IPS-20b (cell line): Measurements from ENCODE around the gene MYOM1.

Experiments
- H3K27ac ChIP-seq: one replicate; pipeline ENCODE4 v1.5.1; 2013; ENCODE audit warnings: low read length
- H3K27me3 ChIP-seq: 2 replicates; pipeline ENCODE4 v1.6.1; 2013; ENCODE audit warnings: mild to moderate bottlenecking, low read length, inconsistent platforms; ENCODE audit not compliant: insufficient read depth
- H3K36me3 ChIP-seq: 2 replicates; pipeline ENCODE4 v1.6.1; 2013; ENCODE audit warnings: low read depth, mild to moderate bottlenecking, inconsistent platforms, low read length, moderate library complexity; ENCODE audit not compliant: insufficient read depth
- H3K4me1 ChIP-seq: 2 replicates; pipeline ENCODE4 v1.6.1; 2013; ENCODE audit warnings: mild to moderate bottlenecking, control low read depth, inconsistent platforms, low read length, moderate library complexity; ENCODE audit not compliant: insufficient read depth
- H3K4me3 ChIP-seq: 2 replicates; pipeline ENCODE4 v1.5.1; 2013; ENCODE audit warnings: mild to moderate bottlenecking, low read length, inconsistent platforms
- H3K9ac ChIP-seq: 2 replicates; pipeline ENCODE4 v1.6.1; 2013; ENCODE audit warnings: low read depth, mild to moderate bottlenecking, inconsistent platforms, low read length, moderate library complexity
- H3K9me3 ChIP-seq: 2 replicates; pipeline ENCODE4 v1.6.1; 2013; ENCODE audit warnings: mild to moderate bottlenecking, low read depth, low read length, inconsistent platforms; ENCODE audit not compliant: insufficient read depth

The MYOM1 gene

DNA sequence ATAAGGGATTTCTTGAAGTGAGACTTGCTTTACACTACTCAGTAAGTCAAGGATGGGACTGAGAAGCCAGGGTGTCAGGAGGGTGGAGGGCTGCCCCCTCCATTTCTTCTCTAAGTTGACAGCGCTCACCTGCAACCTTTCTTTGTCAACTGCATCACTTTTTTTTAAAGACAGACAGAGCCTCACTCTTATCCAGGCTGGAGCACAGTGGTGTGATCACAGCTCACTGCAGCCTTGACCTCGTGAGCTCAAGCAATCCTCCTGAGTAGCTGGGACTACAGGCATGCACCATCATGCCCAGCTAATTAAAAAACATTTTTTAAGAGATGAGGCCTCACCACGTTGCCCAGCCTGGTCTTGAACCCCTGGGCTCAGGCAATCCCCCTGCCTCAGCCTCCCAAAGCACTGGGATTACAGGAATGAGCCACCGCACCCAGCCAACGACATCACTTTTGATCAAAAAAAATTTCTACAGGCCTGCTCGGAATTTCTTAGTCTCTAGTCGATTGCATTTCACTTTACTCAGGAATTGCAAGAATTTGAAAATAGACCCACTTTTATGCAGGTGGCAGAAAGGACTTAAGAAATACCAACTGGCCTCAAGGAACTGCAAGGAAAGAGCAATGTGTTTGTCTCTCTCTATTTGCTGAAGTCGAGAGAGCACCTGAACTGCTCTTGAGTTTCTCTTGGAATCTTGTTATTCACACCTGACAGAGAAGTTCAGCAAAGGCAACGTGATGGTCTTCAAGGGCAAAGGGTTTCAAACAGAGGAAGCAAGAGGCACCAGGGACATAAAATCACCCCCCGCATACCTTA lies 101.4 kb downstream of the MYOM1 start:
- H3K36me3 ChIP-seq: no peaks in the 10 kb centered on the region
- H3K4me3 ChIP-seq: no peak overlapping the region
- no peaks in the 10 kb centered on the region for H3K27me3 ChIP-seq
- H3K9me3 ChIP-seq: no peaks in the 10 kb centered on the region
- H3K9ac ChIP-seq: no peak overlapping the region
- no peak overlapping the region for H3K27ac ChIP-seq
- H3K4me1 ChIP-seq: 0 out of 2 replicates have a peak, but pooled peaks cover 4% of the 10 kb centered on the region

DNA sequence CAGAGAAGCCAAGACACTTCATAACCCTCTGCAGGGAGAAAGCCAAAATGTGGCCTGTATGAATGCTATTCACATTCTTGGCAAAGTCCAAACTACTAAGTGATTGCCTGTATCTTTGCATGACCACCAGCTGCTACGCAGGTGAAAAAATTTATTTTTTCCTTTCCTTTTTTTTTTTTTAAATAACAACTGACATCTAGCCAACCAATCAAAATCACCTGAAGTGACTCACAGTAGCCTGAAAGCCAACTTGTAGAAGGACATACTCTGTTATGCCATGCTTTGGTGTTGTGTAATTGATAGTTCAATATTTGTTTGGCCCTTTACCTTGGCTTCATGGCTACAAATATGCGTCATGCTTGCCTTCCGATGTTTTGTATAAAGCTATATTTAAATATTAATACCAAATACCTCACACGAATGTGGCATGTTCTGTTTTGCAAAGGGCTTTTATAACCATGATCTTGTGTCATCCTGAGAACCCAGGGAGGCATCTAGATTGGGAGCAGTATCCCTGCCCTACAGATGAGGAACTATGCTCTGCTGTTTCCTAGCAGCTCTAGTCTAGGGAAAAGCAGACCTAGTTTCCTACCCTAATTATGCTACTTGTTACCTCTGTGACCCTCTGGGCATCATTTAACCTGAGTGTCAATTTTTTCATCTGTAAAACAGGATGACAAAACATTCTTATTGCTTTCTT lies 102.1 kb downstream of the MYOM1 start:
- Histone ChIP-seq H3K4me1 (0 out of 2 replicates have a peak, but pooled peaks cover 4% of the 10 kb centered on the region), H3K27ac (no peak overlapping the region), H3K4me3 (no peak overlapping the region)

DNA sequence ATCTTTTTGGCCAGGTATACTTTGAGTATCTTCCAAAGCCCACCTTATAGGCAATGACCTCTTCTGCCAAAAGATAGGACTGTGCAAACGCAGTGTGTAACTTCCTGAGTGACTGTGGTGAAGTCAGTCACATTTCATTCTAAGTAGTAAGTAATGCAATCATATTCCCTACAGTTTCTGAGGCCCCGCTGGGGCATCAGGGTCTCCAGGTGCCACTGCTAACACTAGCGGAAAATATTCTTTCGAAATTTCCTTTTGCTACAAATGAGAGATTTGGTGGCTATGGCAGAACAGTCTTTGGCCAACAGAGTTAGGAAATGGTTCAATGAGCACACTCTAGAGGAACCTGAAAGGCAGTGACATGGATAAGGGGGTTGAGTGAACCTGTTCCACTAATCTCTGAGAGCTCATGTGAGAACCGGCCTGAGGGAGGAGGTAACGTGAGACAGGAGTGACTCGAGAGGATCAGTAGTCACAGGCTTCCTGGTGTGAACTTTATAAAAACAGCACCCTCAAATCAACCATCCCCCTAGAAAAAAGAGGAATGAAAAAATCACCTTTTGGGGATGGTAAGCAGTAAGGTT lies 104.2 kb downstream of the MYOM1 start:
- Histone ChIP-seq H3K4me3 (no peak overlapping the region), H3K27ac (no peak overlapping the region), H3K27me3 (peaks cover 23% of the 10 kb centered on the region), H3K9ac (no peak overlapping the region), H3K9me3 (no peaks in the 10 kb centered on the region), H3K36me3 (no peaks in the 10 kb centered on the region), H3K4me1 (0 out of 2 replicates have a peak, but pooled peaks cover 4% of the 10 kb centered on the region)

More for the DNA sequence above, 102.1 kb downstream of the MYOM1 start:
- Histone ChIP-seq H3K36me3 (no peaks in the 10 kb centered on the region), H3K9me3 (no peaks in the 10 kb centered on the region), H3K9ac (no peak overlapping the region), H3K27me3 (peaks cover 2% of the 10 kb centered on the region; the same call in 1 of the 2 replicates)

DNA sequence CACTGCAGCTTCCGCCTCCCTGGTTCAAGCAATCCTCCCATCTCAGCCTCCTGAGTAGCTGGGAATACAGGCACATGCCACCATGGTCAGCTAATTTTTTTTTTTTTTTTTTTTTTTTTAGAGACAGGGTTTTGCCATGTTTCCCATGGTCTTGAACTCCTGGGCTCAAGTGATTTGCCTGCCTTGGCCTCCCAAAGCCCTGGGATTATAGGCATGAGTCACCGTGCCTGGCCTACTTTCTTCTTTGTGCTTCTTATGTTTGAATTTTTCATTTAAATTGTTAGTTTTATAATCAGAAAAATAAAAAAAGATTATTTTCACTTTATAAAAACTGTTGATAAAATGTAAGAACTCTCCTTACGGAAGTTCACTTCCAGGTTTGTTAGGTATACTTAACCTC lies 105.3 kb downstream of the MYOM1 start:
- Histone ChIP-seq H3K27me3 (peaks cover 24% of the 10 kb centered on the region), H3K4me1 (0 out of 2 replicates have a peak, but pooled peaks cover 4% of the 10 kb centered on the region), H3K4me3 (no peak overlapping the region), H3K27ac (no peak overlapping the region), H3K36me3 (no peaks in the 10 kb centered on the region), H3K9me3 (no peaks in the 10 kb centered on the region), H3K9ac (no peak overlapping the region)

DNA sequence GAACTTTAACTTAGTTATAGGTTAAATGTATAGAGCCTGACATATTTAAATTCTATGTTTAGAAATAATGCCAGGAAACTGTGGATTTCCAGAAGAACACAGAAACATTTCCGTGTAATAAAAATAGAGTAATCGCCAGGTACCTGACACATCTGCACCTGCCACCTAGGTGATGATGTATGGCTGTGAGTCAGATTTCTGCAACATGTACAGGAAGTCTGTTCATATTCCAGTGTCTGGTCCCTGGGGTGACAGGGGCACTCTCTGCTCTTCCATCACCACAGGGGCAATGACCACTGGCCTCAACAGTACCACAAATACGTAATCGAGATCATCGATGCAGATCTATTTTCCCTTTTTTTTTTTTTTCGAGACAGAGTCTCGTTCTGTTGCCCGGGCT lies 105.7 kb downstream of the MYOM1 start:
- no peak overlapping the region for H3K9ac ChIP-seq
- H3K27me3 ChIP-seq: peaks cover 24% of the 10 kb centered on the region
- no peaks in the 10 kb centered on the region for H3K36me3 ChIP-seq
- H3K4me1 ChIP-seq: 0 out of 2 replicates have a peak, but pooled peaks cover under 1% of the 10 kb centered on the region
- no peak overlapping the region for H3K4me3 ChIP-seq
- no peaks in the 10 kb centered on the region for H3K9me3 ChIP-seq
- no peak overlapping the region for H3K27ac ChIP-seq

DNA sequence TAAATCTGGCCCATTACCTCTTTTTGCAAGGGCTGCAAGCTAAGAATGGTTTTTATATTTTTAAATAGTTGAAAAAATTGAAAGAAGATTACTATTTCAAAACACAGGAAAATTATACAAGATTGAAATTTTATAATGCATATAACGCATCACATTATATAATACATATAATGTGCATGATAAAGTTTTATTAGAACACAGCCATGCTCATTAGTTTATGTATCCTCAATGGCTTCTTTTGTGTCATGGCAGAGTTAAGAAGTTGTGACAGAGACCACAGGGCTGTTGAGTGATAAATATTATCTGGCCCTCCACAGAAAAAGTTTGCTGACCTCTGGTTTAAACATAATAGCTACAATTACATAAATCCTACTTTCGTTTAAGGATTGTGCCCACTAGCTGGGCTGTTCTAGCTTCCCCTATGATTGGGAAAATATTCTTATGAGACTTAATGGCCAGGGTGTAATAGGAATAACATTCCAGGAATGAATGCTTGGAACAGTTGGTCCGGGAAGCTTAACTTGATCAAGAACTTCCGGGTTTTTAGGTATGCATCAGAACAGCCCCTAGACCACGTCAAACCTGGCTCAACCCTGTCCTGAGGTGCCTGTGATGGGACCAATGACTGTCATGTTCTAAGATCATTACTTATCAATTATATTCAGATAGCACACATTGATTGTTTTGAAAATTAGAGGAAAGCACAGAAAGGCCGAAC lies 108.1 kb downstream of the MYOM1 start:
- H3K36me3 ChIP-seq: no peaks in the 10 kb centered on the region
- no peaks in the 10 kb centered on the region for H3K9me3 ChIP-seq
- peaks cover 24% of the 10 kb centered on the region for H3K27me3 ChIP-seq
- no peak overlapping the region for H3K9ac ChIP-seq
- no peaks in the 10 kb centered on the region for H3K4me1 ChIP-seq
- no peak overlapping the region for H3K4me3 ChIP-seq
- no peak overlapping the region for H3K27ac ChIP-seq

DNA sequence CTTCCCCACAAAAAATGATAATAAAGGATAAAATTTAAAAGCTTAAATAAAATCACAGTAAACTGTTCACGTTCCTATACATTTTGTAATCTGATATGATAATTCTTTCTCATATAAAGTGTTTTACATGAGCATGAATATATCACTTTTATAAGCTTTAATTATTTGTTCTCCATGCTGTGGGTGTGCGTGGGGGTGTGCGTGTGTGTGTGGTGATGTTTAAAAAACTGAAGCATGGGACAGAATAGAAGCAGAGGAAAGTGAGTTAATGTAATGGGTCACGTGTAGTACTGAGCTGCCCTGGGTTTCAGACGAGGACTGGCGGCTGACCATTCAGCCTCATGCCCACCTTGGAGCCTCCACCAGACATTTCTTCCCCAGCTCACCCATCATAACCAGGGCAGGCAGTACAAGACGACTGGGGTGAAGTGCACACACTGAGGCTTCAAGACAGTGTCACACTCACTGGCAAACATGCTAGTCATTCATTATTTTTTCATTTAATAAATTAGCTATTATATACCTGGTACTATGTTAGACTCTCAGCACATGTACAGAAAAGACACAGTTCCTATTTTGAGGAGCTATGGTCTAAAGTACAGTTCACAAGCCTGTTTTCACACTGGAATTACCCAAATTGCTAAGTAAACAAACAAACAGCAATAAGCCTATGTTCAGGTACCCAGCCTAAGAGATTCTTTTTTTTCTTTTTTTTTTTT lies 109.6 kb downstream of the MYOM1 start:
- H3K36me3 ChIP-seq: no peaks in the 10 kb centered on the region
- H3K9me3 ChIP-seq: no peaks in the 10 kb centered on the region
- no peaks in the 10 kb centered on the region for H3K4me1 ChIP-seq
- H3K27me3 ChIP-seq: peaks cover 24% of the 10 kb centered on the region
- no peak overlapping the region for H3K4me3 ChIP-seq
- H3K9ac ChIP-seq: no peak overlapping the region
- H3K27ac ChIP-seq: no peak overlapping the region

DNA sequence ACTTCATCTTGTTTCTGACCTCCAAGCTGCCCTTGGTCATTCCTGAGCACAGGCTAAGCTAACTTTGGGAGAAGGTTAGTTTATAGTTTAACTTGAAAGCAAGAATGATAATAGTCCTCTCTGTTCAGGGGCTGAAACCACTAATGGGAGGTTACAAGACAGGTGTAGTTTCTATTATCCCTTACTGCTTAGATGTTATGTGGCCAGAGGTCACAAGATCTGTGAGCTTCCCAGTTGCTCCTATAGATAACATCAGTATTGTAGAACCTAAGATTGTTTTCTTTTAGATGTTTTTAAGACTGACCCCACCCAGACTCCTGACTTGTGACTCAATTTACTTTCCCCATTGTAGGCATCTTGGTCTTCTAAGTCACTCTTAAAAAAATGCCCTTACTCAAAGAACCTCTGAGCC lies 112.0 kb downstream of the MYOM1 start:
- Histone ChIP-seq H3K27ac (no peak overlapping the region), H3K4me1 (no peaks in the 10 kb centered on the region), H3K9me3 (no peaks in the 10 kb centered on the region), H3K36me3 (no peaks in the 10 kb centered on the region), H3K4me3 (no peak overlapping the region), H3K27me3 (peaks cover 23% of the 10 kb centered on the region), H3K9ac (no peak overlapping the region)

DNA sequence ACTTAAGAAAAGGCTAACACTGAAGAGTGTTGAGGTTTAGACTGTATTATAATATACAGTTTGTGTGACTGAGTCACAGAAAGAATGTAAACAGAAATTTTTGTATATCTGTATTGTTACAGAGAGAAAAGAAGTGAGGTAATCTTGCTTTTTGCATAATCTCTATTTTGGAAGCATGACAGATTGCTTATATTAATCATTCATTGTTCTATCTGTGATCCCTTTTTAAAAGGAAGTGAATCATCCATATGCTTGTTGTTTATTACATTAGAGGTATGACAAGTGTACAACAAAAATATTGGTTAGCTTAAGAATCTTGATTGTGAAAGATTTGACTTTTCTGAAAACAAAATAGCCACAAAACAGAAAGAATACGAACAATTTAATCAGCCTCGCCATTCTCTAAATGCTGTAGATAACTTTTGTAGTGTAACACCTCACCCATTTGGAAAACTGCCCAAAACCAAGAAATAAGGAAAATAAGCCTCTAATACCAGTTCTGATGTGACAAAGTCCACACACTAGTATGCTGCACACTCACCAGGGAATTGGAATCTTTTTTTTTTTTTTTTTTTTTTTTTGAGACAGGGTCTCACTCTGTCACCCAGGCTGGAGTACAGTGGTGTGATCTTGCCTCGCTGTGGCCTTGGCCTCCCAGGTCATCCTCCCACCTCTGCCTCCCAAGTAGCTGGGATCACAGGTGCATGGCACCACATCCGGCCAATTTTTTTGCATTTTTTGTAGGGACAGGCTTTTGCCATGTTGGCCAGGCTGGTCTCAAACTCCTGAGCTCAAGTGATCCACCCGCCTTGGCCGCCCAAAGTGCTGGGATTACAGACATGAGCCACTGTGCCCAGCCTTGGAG lies 115.3 kb downstream of the MYOM1 start:
- Histone ChIP-seq H3K36me3 (no peaks in the 10 kb centered on the region), H3K27me3 (no peaks in the 10 kb centered on the region), H3K27ac (no peak overlapping the region), H3K4me3 (no peak overlapping the region), H3K9ac (no peak overlapping the region), H3K4me1 (no peaks in the 10 kb centered on the region), H3K9me3 (no peaks in the 10 kb centered on the region)

DNA sequence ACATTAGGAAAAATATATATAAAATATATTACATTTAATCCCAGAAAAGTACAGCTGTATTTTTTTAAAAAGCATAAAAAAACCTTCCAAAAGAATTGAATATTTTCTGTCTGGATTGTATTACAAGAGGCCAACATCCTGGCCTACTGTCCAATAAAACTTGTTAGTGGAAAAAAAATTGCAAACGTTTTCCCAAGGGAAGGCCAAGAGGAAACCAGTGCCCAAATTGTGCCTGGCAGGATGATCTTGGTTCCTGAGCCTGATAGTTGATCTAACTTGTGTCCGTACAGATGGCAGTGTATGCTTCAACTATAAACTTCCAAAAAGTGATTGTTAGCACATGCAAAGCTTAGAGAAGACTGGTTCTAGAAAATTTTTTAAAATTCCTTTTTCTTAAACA lies 116.2 kb downstream of the MYOM1 start:
- Histone ChIP-seq H3K9ac (no peak overlapping the region), H3K27ac (no peak overlapping the region), H3K4me1 (no peaks in the 10 kb centered on the region), H3K9me3 (no peaks in the 10 kb centered on the region), H3K36me3 (no peaks in the 10 kb centered on the region), H3K27me3 (no peaks in the 10 kb centered on the region), H3K4me3 (no peak overlapping the region)
